Measurements from ENCODE around the gene PRKCA. TPM values are rescaled to one million over a fixed set of nuclear protein-coding genes. Genes with fewer than 3 reads are reported as not detected.
A peak's percentile ranks its signal among the peaks of the same experiment; 100 is the strongest.
"Not testable (repeated sequence)": the region's sequence is repeated elsewhere in the genome, so short reads cannot be mapped to it uniquely, and the experiment has no call there.

The PRKCA gene
- total RNA-seq, 2 donors from 2014 or later = 43.0 to 53.0 TPM

- intact Hi-C loops (cut with DNase I, micrococcal nuclease) = not testable (repeated sequence)
- DNase-seq (peak; percentile 30 to 53), ATAC-seq (peak; percentile 53)
Measured at GRCh38 chr17:66345949-66346638, 43.7 kb downstream of the PRKCA start.

DNA sequence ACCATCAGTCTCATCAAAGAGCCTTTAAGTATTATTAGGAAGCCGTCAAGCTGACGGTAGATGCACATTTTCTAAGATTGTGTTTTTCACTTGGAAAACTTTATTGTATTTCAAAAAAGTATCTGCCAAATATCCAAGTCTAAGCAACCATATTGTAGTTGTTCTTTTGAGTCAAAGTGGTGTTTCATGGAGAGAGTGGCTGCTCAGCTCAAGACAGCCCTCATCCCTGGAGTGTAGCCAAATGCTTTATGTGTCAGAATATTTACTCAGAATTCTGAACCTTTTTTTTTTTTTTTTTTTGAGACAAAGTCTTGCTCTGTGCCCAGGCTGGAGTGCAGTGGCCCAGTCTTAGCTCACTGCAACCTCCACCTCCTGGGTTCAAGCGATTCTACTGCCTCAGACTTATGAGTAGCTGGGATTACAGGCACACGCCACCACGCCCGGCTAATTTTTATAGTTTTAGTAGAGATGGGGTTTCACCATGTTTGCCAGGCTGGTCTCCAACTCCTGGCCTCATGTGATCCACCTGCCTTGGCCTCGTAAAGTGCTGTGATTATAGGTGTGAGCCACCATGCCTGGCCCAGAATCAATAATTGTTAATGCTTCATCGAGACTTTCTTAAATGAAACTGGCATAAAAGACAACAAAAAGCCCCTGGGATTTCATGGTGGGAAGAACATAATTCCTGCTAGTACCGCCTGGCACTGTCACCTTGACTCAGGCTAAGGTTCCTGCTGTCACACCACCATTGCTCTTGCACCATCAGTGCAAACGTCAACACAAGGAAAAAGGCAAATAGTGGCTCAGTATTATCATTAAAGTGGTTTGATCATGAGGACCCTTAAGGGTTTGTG, 45.5 kb downstream of the PRKCA start:
- ATAC-seq (peak; percentile 44), DNase-seq (peak; percentile 44 to 77)
- intact Hi-C loops (cut with DNase I, micrococcal nuclease) = no loop called here

DNA sequence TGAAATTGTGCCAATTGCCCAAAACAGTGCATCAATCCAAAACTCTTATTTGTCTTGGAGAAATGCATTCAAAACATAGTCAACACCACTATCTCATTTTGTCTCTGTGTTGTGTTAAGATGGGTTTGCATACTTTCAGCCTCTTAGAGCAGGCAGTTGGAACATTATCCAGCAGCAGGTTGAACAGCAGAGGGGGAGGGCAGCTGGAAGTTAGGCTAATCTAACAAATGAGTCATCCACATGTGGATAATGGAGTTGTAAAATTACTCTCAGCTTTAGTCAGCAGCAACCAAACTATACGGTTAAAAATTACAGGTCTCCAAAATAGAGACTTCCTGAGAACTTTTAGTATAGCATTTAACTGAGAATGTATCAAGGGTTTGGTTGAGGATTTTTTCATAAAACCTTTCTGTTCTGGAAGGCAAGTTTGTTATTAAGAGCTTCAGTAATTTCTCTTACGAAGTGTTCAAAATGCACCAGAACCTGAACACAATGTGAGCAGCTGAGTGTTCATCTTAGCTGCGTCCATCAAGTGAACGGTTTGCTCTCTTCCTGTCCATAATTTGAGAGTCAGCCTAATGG, 46.3 kb downstream of the PRKCA start:
- ATAC-seq = peak; percentile 76
- peak; percentile 52 to 80 for DNase-seq
- intact Hi-C loops (cut with DNase I, micrococcal nuclease) = no loop called here

- ATAC-seq (no peak), DNase-seq (no peak)
- intact Hi-C loops (cut with DNase I, micrococcal nuclease) = no loop called here
Measured at GRCh38 chr17:66349521-66350254, 47.3 kb downstream of the PRKCA start.

GRCh38 chr17:66350576-66350975, 48.2 kb downstream of the PRKCA start:
- intact Hi-C loops (cut with DNase I, micrococcal nuclease); DNase-seq: not testable (repeated sequence)
- peak; percentile 31 for ATAC-seq

DNA sequence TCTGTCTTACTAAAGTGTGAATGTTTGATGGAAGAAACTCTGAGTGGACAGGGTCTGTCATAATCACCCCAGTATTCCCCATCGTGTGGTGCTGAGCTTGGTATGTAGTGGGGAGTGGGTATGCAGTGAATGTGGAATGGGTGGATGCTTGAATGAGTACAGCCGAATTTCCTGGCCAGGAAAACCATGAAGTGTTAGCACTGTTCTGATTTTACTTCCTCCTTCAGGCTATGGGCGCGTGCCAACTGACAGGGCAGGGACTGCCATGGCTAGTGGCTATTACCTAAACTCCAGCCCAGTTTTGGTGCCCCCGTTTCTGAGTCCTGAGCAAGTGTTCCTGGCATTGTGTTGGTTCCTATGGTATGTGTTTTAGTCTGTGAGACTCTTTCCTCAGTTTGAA, 48.6 kb downstream of the PRKCA start:
- DNase-seq (peak; percentile 80 to 81), ATAC-seq (peak; percentile 73)
- intact Hi-C loops (cut with DNase I, micrococcal nuclease) = no loop called here

DNA sequence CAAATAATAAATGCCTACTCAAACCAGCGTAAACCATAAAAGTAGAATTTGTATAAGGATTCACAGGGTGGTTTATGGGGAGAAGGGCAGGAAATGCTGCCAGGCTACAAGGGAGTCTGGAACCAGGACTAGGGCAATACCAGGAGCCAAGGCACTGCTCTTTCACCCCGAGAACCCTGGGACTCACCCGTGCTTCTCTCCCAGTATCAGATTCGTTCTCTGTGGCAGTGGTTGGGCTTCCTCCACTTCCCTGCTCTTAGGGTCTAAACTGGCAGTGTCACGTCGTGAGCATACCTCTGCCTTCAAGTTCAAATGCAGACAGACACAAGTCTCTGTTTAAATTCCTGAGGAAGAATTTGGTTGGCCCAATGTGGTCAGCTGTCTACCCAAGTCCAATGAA, 49.3 kb downstream of the PRKCA start:
- intact Hi-C loops (cut with DNase I, micrococcal nuclease) = no loop called here
- ATAC-seq = peak; percentile 44
- no peak for DNase-seq

- intact Hi-C loops (cut with DNase I, micrococcal nuclease) = no loop called here
- ATAC-seq (no peak), DNase-seq (no peak)
Measured at GRCh38 chr17:66353937-66354401, 51.6 kb downstream of the PRKCA start.

DNA sequence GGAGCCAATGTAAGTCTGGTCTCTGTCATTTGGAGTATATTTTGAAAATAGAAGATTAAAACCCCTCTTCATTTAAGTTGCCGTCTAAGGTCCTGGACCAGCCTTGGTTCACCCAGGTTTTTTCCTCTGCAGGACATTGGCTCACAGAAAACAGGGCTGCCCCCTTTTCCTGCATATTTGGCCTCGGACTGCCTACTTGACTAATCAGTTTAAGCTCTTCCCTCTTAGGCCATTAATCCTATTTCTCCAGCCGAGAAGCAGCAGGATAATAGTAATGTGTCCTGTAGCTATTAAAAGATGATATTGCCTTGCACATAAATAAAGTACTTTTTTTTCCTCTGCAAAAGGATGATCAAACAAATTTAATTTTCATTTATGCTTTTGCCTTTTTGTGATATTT, 52.1 kb downstream of the PRKCA start:
- ATAC-seq (no peak), DNase-seq (no peak)
- intact Hi-C loops (cut with DNase I, micrococcal nuclease) = no loop called here

DNA sequence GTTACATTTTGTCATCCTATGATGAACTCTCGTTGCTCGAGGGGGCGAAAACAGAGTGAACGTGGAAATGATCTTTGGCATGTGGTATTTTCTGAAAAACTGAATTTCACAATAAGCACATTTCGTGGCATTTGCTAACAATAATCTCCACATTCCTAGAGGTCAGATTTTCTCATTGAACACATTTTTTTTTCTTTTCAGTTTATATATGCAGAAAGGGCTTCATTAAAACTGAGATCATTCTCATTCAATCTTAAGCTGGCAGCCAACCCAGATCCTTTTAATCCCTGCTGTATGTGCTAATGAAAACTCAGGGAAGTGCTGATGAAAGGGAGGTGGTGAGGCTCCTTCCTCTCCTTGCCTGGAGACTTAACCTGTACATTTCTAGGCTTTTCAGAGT, 52.6 kb downstream of the PRKCA start:
- ATAC-seq = no peak
- DNase-seq = no peak
- intact Hi-C loops (cut with DNase I, micrococcal nuclease) = no loop called here

DNA sequence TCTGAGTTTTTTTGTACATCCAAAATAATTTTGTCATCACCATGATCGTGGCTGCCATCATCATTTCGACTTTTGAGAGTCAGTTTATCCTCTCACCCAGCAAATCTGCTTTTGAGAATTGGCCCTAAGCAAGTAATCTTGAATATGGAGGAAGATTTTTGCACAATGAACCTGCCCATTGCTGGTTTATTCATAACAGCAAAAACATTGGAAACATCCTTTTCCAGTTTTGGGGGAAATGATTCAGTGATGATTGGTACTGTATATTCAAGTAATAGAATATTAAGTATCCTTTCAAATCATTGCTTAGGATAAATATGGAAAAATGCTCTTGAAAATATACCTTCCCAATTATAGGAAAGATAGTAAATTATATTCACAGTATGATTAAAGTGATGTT, 53.1 kb downstream of the PRKCA start:
- DNase-seq = no peak
- no peak for ATAC-seq
- intact Hi-C loops (cut with DNase I, micrococcal nuclease) = no loop called here

GRCh38 chr17:66357037-66357436, 54.6 kb downstream of the PRKCA start:
- ATAC-seq (no peak), DNase-seq (no peak)
- intact Hi-C loops (cut with DNase I, micrococcal nuclease) = no loop called here

DNA sequence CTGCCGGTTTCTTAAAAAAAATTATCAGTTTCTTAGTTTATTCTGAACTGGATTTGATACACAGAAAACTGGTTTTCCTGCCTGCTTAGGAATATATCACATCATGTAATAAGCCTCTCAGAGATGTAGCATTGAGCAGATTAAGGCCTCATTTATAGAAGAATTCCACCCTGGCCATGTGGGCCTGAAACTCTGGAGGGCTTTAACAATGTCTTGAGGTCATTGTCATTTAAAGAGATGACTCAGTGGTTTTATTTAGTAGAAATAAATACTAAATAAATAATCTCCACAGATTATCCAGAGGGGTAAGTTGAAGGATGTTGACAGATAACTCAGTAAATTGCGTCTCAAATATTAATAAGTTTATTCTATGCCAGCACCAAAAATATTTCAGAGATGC, 56.9 kb downstream of the PRKCA start:
- intact Hi-C loops (cut with DNase I, micrococcal nuclease) = no loop called here
- no peak for DNase-seq
- ATAC-seq = no peak

DNA sequence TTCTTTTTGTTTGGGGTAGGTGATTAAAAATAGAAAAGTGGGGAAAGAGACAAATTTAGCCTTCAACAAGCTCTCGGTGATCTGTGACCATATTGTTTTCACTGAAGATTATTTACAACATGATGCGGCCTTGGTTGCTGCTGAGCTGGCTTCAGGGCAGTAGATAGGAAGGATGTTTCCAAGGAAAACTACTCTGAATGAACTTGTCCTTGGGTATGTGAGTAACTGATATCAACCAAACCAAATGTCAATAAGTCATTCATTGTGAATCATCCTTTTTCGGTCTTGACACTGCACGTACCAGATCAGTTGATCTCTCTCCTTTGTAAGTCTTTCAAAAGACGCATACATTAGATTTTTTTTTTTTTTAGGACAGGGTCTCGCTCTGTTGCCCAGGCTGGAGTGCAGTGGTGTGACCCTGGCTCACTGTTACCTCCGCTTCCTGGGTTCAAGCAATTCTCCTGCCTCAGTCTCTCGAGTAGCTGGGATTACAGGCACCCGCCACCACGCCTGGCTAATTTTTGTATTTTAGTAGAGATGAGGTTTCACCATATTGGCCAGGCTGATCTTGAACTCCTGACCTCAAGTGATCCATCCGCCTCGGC, 58.6 kb downstream of the PRKCA start:
- intact Hi-C loops (cut with DNase I, micrococcal nuclease); DNase-seq; ATAC-seq: not testable (repeated sequence)

GRCh38 chr17:66364508-66364907, 62.1 kb downstream of the PRKCA start:
- DNase-seq = no peak
- intact Hi-C loops (cut with DNase I, micrococcal nuclease) = no loop called here
- no peak for ATAC-seq

DNA sequence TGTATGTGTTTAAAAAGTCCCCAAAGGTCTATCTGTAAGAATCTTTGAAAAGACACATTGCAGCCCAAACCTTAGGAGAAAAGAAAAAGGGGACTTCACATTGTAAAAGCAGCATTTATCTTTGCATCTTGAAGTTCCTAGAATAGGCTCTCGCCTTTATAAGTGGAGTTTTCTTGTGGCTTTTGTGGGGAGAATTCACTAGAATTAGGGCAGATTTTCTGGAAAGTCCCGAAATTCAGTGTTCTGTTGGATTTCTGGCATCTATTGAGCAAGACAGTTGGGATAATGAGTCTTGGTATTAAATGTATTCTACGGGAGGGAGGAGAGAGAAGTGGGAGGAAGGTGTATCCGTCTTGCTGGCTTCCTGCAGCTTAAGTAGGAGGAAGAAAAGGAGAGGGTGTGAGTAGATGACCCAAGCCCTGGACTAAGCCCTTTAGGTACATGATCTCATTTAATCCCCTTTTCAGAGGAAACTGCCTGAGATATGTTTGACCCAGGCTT, 62.6 kb downstream of the PRKCA start:
- intact Hi-C loops (cut with DNase I, micrococcal nuclease) = no loop called here
- no peak for DNase-seq
- peak; percentile 73 for ATAC-seq

DNA sequence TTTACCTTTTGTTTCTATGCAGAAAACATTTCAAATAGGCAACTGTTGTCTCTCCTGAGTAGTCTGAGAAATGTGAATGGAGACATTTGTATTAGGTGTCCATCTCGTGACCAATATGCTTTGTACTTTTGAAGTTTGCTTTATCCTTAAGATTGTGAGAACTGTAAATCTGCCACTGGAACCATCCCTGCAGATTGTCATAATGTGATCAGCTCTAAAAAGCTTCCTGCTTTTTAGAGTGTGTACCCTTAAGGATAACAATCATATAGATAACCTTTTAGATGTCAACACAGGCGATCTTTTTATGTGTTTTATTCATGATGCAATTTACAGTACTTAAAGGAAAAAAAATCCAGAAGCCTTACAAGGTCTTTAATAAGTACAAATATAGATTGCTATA, 63.5 kb downstream of the PRKCA start:
- ATAC-seq (peak; percentile 55), DNase-seq (no peak)
- intact Hi-C loops (cut with DNase I, micrococcal nuclease) = no loop called here

- ATAC-seq = no peak
- intact Hi-C loops (cut with DNase I, micrococcal nuclease) = no loop called here
- DNase-seq = no peak
Measured at GRCh38 chr17:66367107-66367506, 64.7 kb downstream of the PRKCA start.

GRCh38 chr17:66369830-66370229, 67.4 kb downstream of the PRKCA start:
- no peak for ATAC-seq
- DNase-seq = no peak
- intact Hi-C loops (cut with DNase I, micrococcal nuclease) = no loop called here

All from left colon (tissue), 2 donors.